RWPE2 (cell line): Measurements from ENCODE around the gene SLC39A9.

Experiments
- ATAC-seq: fragments of 200-7000 bp; cut with Tn5 transposase; 3 replicates; pipeline ENCODE4 v1.9.1; 2021; ENCODE audit warnings: low read depth
- DNase-seq: peaks from one replicate; pipeline ENCODE4 v3.0.0-alpha.2; 2020; ENCODE audit warnings: low spot score
- H3K27ac ChIP-seq: fragments of 450-650 bp; 2 replicates; pipeline ENCODE4 v1.5.1; 2017; ENCODE audit warnings: mild to moderate bottlenecking; ENCODE audit not compliant: poor library complexity, severe bottlenecking
- H3K27me3 ChIP-seq: fragments of 250-450 bp; sonication (Bioruptor Pico); 2 replicates; pipeline ENCODE4 v1.5.1; 2021; ENCODE audit warnings: mild to moderate bottlenecking, moderate library complexity; ENCODE audit not compliant: insufficient read depth, poor library complexity, severe bottlenecking
- H3K36me3 ChIP-seq: fragments of 250-450 bp; sonication (Bioruptor Pico); 2 replicates; pipeline ENCODE4 v1.5.1; 2020; ENCODE audit warnings: low read depth, mild to moderate bottlenecking, moderate library complexity
- H3K4me1 ChIP-seq: fragments of 250-450 bp; sonication (Bioruptor Pico); 2 replicates; pipeline ENCODE4 v1.5.1; 2021; ENCODE audit warnings: mild to moderate bottlenecking, moderate library complexity; ENCODE audit not compliant: insufficient read depth, poor library complexity, severe bottlenecking
- H3K4me3 ChIP-seq: fragments of 250-450 bp; sonication (Bioruptor Pico); 2 replicates; pipeline ENCODE4 v1.5.1; 2021; ENCODE audit warnings: mild to moderate bottlenecking, moderate library complexity; ENCODE audit not compliant: severe bottlenecking
- H3K9me3 ChIP-seq: fragments of 250-450 bp; sonication (Bioruptor Pico); 2 replicates; pipeline ENCODE4 v1.5.1; 2021; ENCODE audit warnings: mild to moderate bottlenecking, moderate library complexity; ENCODE audit not compliant: severe bottlenecking
- TF ChIP-seq, protein P1 (sequence below): fragments of 450-650 bp; IDR thresholded peaks from one replicate; pipeline ENCODE4 v1.5.1; 2017; ENCODE audit warnings: mild to moderate bottlenecking, moderate library complexity; ENCODE audit not compliant: poor library complexity, severe bottlenecking

The SLC39A9 gene

DNA sequence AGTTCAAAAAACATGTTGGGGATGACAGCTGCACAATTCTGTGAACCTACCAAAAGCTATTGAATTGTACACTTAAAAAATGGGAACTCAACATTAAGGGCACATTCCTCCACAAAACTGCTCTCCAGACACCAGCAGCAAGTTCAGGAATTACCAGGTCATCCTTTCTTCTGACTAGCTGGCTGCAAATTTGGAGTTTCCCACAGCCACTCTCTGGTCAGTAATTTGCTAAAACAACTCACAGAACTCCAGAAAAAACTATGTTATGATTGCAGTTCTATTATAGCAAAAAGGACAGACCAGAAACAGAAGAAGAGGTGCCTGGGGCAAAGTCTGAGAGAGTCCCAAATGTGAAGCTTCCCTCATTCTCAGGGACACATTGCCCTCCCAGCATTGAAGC lies 65.9 kb downstream of the SLC39A9 start:
- ATAC-seq, result no peak
- no peak for DNase-seq
- Histone ChIP-seq H3K27ac (peak overlapping the region; percentile 68), H3K4me1 (peaks cover 2% of the 10 kb centered on the region), H3K27me3 (no peaks in the 10 kb centered on the region), H3K36me3 (peaks cover 14% of the 10 kb centered on the region), H3K9me3 (no peaks in the 10 kb centered on the region), H3K4me3 (no peak overlapping the region)
- TF ChIP-seq, protein P1, sequence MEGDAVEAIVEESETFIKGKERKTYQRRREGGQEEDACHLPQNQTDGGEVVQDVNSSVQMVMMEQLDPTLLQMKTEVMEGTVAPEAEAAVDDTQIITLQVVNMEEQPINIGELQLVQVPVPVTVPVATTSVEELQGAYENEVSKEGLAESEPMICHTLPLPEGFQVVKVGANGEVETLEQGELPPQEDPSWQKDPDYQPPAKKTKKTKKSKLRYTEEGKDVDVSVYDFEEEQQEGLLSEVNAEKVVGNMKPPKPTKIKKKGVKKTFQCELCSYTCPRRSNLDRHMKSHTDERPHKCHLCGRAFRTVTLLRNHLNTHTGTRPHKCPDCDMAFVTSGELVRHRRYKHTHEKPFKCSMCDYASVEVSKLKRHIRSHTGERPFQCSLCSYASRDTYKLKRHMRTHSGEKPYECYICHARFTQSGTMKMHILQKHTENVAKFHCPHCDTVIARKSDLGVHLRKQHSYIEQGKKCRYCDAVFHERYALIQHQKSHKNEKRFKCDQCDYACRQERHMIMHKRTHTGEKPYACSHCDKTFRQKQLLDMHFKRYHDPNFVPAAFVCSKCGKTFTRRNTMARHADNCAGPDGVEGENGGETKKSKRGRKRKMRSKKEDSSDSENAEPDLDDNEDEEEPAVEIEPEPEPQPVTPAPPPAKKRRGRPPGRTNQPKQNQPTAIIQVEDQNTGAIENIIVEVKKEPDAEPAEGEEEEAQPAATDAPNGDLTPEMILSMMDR, result no peak

- Histone ChIP-seq H3K9me3 (no peaks in the 10 kb centered on the region), H3K27me3 (no peaks in the 10 kb centered on the region), H3K27ac (peak overlapping the region; percentile 68), H3K36me3 (peaks cover 10% of the 10 kb centered on the region), H3K4me3 (no peak overlapping the region), H3K4me1 (peaks cover 2% of the 10 kb centered on the region)
- TF ChIP-seq, protein P1, result no peak
- DNase-seq (peak; percentile 73), ATAC-seq (peak; percentile 89)
These were observed 66.3 kb downstream of the SLC39A9 start for GRCh38 chr14:69464829-69465228.

- H3K9me3 ChIP-seq, result no peaks in the 10 kb centered on the region
- no peaks in the 10 kb centered on the region for H3K27me3 ChIP-seq
- DNase-seq, result no peak
- peaks cover 2% of the 10 kb centered on the region for H3K4me1 ChIP-seq
- no peak overlapping the region for H3K4me3 ChIP-seq
- no peak overlapping the region for H3K27ac ChIP-seq
- TF ChIP-seq, protein P1, result no peak
- no peak for ATAC-seq
- no peaks in the 10 kb centered on the region for H3K36me3 ChIP-seq
These were observed 70.5 kb downstream of the SLC39A9 start for GRCh38 chr14:69468949-69469348.

DNA sequence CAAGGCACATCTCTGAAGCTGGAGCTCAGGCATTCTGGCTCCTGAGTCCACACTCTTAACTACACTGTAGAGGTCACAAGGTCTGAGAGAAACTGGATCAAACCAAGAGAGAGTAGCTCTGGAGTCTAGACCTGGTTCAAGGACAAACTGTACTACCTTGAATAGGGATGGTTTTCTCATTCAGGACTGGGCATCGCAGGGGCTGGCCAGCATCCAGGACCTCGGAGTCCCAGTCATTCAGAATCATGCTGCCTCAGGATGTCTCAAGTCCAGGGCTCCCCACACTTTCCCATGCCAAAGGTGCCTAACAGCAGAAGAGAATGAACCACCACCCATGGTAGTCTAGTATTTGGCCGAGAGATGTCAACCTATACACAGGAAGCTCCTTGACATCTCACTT lies 72.9 kb downstream of the SLC39A9 start:
- ATAC-seq (no peak), DNase-seq (peak; percentile 23)
- H3K9me3 ChIP-seq, result no peaks in the 10 kb centered on the region
- no peaks in the 10 kb centered on the region for H3K36me3 ChIP-seq
- TF ChIP-seq, protein P1, result no peak
- no peaks in the 10 kb centered on the region for H3K4me1 ChIP-seq
- H3K4me3 ChIP-seq, result no peak overlapping the region
- no peak overlapping the region for H3K27ac ChIP-seq
- H3K27me3 ChIP-seq, result no peaks in the 10 kb centered on the region

GRCh38 chr14:69471916-69472315 lies 73.4 kb downstream of the SLC39A9 start:
- TF ChIP-seq, protein P1, result no peak
- Histone ChIP-seq H3K9me3 (no peaks in the 10 kb centered on the region), H3K27me3 (no peaks in the 10 kb centered on the region), H3K36me3 (no peaks in the 10 kb centered on the region), H3K4me1 (no peaks in the 10 kb centered on the region), H3K27ac (no peak overlapping the region), H3K4me3 (no peak overlapping the region)
- no peak for ATAC-seq
- DNase-seq, result peak; percentile 39
